Astrocyte (in vitro differentiated cells and primary cell): ENCODE results near the gene IL2. TPM values are rescaled to one million over a fixed set of nuclear protein-coding genes. Genes with fewer than 3 reads are reported as not detected.

Experiments
- DNase-seq: peaks from one replicate; pipeline ENCODE4 v3.0.0-alpha.2; 2010; ENCODE audit warnings: low read depth
- FAIRE-seq: peaks from 2 replicates; lab custom pipeline; 2011; peaks lifted over from hg19 to GRCh38; lab: Jason Lieb, UNC
- H2AFZ ChIP-seq: 2 replicates; pipeline ENCODE4 v1.6.0; 2012; ENCODE audit warnings: low read depth, low read length, inconsistent platforms
- H3K27ac ChIP-seq: 2 replicates; pipeline ENCODE4 v1.5.1; 2011; ENCODE audit warnings: low read depth, low read length, inconsistent platforms
- H3K27me3 ChIP-seq: 2 replicates; pipeline ENCODE4 v1.6.0; 2011; ENCODE audit warnings: low read length, inconsistent platforms; ENCODE audit not compliant: insufficient read depth
- H3K36me3 ChIP-seq: 2 replicates; pipeline ENCODE4 v1.5.1; 2011; ENCODE audit warnings: low read length, inconsistent platforms; ENCODE audit not compliant: insufficient read depth
- H3K4me1 ChIP-seq: 2 replicates; pipeline ENCODE4 v1.5.1; 2011; ENCODE audit warnings: low read length, inconsistent platforms; ENCODE audit not compliant: insufficient read depth
- H3K4me2 ChIP-seq: 2 replicates; pipeline ENCODE4 v1.6.0; 2012; ENCODE audit warnings: low read length, inconsistent platforms
- H3K4me3 ChIP-seq: 2 replicates; pipeline ENCODE4 v1.5.1; 2011; ENCODE audit warnings: low read depth, mild to moderate bottlenecking, low read length, inconsistent platforms; ENCODE audit not compliant: insufficient read depth
- H3K79me2 ChIP-seq: 2 replicates; pipeline ENCODE4 v1.6.0; 2012; ENCODE audit warnings: mild to moderate bottlenecking, low read length, inconsistent platforms; ENCODE audit not compliant: insufficient read depth
- H3K9ac ChIP-seq: 2 replicates; pipeline ENCODE4 v1.6.0; 2012; ENCODE audit warnings: mild to moderate bottlenecking, low read length, inconsistent platforms
- H3K9me3 ChIP-seq: 2 replicates; pipeline ENCODE4 v1.5.1; 2012; ENCODE audit warnings: low read depth, mild to moderate bottlenecking, low read length, inconsistent platforms; ENCODE audit not compliant: insufficient read depth
- H4K20me1 ChIP-seq: 2 replicates; pipeline ENCODE4 v1.6.0; 2012; ENCODE audit warnings: low read length, inconsistent platforms; ENCODE audit not compliant: insufficient read depth
- H3K27ac Mint-ChIP-seq: one replicate; pipeline ENCODE4 v1.8.0; 2021; ENCODE audit warnings: mild to moderate bottlenecking, mixed read lengths; ENCODE audit not compliant: unreplicated experiment
- H3K27me3 Mint-ChIP-seq: one replicate; pipeline ENCODE4 v1.8.0; 2021; ENCODE audit warnings: low read depth, mixed read lengths; ENCODE audit not compliant: unreplicated experiment
- H3K36me3 Mint-ChIP-seq: one replicate; pipeline ENCODE4 v1.8.0; 2021; ENCODE audit warnings: low read depth, mixed read lengths; ENCODE audit not compliant: unreplicated experiment
- H3K4me1 Mint-ChIP-seq: one replicate; pipeline ENCODE4 v1.8.0; 2021; ENCODE audit warnings: low read depth, mixed read lengths; ENCODE audit not compliant: unreplicated experiment
- H3K4me3 Mint-ChIP-seq: one replicate; pipeline ENCODE4 v1.8.0; 2021; ENCODE audit warnings: mild to moderate bottlenecking, moderate library complexity, mixed read lengths; ENCODE audit not compliant: unreplicated experiment
- H3K9me3 Mint-ChIP-seq: one replicate; pipeline ENCODE4 v1.8.0; 2021; ENCODE audit warnings: mild to moderate bottlenecking, mixed read lengths; ENCODE audit not compliant: unreplicated experiment
- EZH2 ChIP-seq: IDR thresholded peaks from 2 replicates; pipeline ENCODE4 v1.6.1; 2012; ENCODE audit warnings: mild to moderate bottlenecking, low read length, inconsistent platforms; ENCODE audit not compliant: insufficient read depth
- total RNA-seq: library from RNA; stranded (reverse); gene quantifications from 2 replicates; pipeline ENCODE4 v1.2.1, GENCODE V29; 2021
- TF ChIP-seq, protein P1 (sequence below): IDR thresholded peaks from 2 replicates; pipeline ENCODE4 v1.5.1; 2011; ENCODE audit warnings: low read depth, mild to moderate bottlenecking, inconsistent platforms, low read length, moderate library complexity; ENCODE audit not compliant: insufficient read depth

Gene IL2
- total RNA-seq, 1 donor from 2014 or later: not detected

DNA sequence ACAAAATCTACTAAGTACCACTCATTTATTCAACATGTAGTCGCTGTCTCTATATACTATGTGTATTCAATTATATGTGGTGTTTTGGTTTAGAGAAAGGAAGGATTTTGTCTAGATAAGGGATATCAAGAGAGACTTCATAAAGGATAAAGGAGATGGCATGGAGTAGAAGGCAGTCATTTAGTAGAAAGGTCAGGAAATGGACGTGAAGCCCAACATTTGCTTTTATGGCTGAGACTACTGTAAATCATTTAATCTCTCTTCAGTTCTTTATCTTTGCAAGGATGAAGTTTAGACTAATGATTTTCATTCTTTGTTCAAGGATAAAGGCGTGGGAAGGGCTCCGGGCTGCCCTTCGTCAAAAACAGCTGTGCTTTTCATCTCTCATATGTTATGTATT, 25.2 kb downstream of the IL2 start:
- H3K36me3 Mint-ChIP-seq: no peaks in the 10 kb centered on the region
- DNase-seq: no peak

GRCh38 chr4:122423246-122423645, 33.3 kb downstream of the IL2 start:
- no peak overlapping the region for H2AFZ ChIP-seq
- FAIRE-seq: no peak

More for the DNA sequence above, 25.2 kb downstream of the IL2 start:
- no peaks in the 10 kb centered on the region for H3K27me3 Mint-ChIP-seq
- H3K4me3 Mint-ChIP-seq: no peak overlapping the region
- Histone ChIP-seq H3K4me2 (no peak overlapping the region), H3K36me3 (no peaks in the 10 kb centered on the region), H3K9me3 (no peaks in the 10 kb centered on the region), H3K27me3 (no peaks in the 10 kb centered on the region), H3K4me3 (no peak overlapping the region), H3K4me1 (no peaks in the 10 kb centered on the region), H3K27ac (no peak overlapping the region), H4K20me1 (no peaks in the 10 kb centered on the region), H2AFZ (no peak overlapping the region), H3K9ac (no peak overlapping the region), H3K79me2 (no peaks in the 10 kb centered on the region)
- no peaks in the 10 kb centered on the region for H3K9me3 Mint-ChIP-seq
- no peak for FAIRE-seq
- no peak overlapping the region for H3K27ac Mint-ChIP-seq
- no peaks in the 10 kb centered on the region for H3K4me1 Mint-ChIP-seq
- TF ChIP-seq, protein P1, sequence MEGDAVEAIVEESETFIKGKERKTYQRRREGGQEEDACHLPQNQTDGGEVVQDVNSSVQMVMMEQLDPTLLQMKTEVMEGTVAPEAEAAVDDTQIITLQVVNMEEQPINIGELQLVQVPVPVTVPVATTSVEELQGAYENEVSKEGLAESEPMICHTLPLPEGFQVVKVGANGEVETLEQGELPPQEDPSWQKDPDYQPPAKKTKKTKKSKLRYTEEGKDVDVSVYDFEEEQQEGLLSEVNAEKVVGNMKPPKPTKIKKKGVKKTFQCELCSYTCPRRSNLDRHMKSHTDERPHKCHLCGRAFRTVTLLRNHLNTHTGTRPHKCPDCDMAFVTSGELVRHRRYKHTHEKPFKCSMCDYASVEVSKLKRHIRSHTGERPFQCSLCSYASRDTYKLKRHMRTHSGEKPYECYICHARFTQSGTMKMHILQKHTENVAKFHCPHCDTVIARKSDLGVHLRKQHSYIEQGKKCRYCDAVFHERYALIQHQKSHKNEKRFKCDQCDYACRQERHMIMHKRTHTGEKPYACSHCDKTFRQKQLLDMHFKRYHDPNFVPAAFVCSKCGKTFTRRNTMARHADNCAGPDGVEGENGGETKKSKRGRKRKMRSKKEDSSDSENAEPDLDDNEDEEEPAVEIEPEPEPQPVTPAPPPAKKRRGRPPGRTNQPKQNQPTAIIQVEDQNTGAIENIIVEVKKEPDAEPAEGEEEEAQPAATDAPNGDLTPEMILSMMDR: no peak
- TF ChIP-seq EZH2: no peak

DNA sequence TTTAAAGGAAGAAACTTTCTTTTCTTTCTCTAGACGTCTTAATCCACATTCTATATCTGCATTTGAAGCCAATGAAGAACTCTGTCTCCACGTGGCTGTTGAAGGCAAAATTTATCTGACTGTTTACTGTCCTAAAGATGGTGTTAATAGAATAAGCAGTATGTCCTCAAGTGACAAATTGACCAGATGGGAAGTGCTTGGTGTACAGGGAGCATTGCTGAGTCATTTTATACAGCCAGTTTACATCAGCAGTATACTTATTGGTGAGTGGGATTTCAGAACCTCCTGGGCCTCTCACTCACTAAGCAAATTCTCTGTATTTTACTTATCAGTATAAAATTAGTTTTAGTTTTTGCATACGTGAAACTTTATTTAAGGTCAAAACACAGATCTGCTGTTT, 44.0 kb downstream of the IL2 start:
- Histone ChIP-seq H3K4me3 (no peak overlapping the region), H3K4me2 (no peak overlapping the region), H3K27me3 (no peaks in the 10 kb centered on the region), H3K4me1 (no peaks in the 10 kb centered on the region), H2AFZ (no peak overlapping the region), H3K36me3 (no peaks in the 10 kb centered on the region), H3K27ac (no peak overlapping the region), H3K9ac (no peak overlapping the region), H3K9me3 (no peaks in the 10 kb centered on the region), H4K20me1 (no peaks in the 10 kb centered on the region), H3K79me2 (no peaks in the 10 kb centered on the region)
- TF ChIP-seq EZH2: no peak
- TF ChIP-seq, protein P1: no peak
- H3K4me3 Mint-ChIP-seq: no peak overlapping the region
- H3K9me3 Mint-ChIP-seq: no peaks in the 10 kb centered on the region
- no peak overlapping the region for H3K27ac Mint-ChIP-seq
- no peaks in the 10 kb centered on the region for H3K36me3 Mint-ChIP-seq
- DNase-seq: no peak
- FAIRE-seq: no peak
- peaks cover 1% of the 10 kb centered on the region for H3K4me1 Mint-ChIP-seq
- H3K27me3 Mint-ChIP-seq: no peaks in the 10 kb centered on the region

More at GRCh38 chr4:122423246-122423645, 33.3 kb downstream of the IL2 start:
- DNase-seq: no peak
- H3K27ac Mint-ChIP-seq: no peak overlapping the region
- Histone ChIP-seq H3K79me2 (no peaks in the 10 kb centered on the region), H3K27ac (no peak overlapping the region), H3K9ac (no peak overlapping the region), H3K4me2 (no peak overlapping the region), H3K36me3 (no peaks in the 10 kb centered on the region), H3K4me3 (no peak overlapping the region), H3K4me1 (no peaks in the 10 kb centered on the region), H4K20me1 (no peaks in the 10 kb centered on the region), H3K27me3 (no peaks in the 10 kb centered on the region), H3K9me3 (no peaks in the 10 kb centered on the region)
- no peaks in the 10 kb centered on the region for H3K9me3 Mint-ChIP-seq
- no peaks in the 10 kb centered on the region for H3K4me1 Mint-ChIP-seq
- H3K4me3 Mint-ChIP-seq: no peak overlapping the region
- no peaks in the 10 kb centered on the region for H3K27me3 Mint-ChIP-seq
- TF ChIP-seq, protein P1: no peak
- no peak for TF ChIP-seq EZH2
- H3K36me3 Mint-ChIP-seq: no peaks in the 10 kb centered on the region
